DND-41 (cell line): ENCODE data around the gene BTN2A1.
"Not testable (repeated sequence)": the region's sequence is repeated elsewhere in the genome, so short reads cannot be mapped to it uniquely, and the experiment has no call there.

ENCODE experiments used
- ATAC-seq: fragments of 200-7000 bp; cut with Tn5 transposase; 3 replicates; pipeline ENCODE4 v1.9.1; 2021; ENCODE audit warnings: low read depth; ENCODE audit not compliant: insufficient read depth
- DNase-seq: peaks from one replicate; pipeline ENCODE4 v3.0.0-alpha.2; 2020
- H2AFZ ChIP-seq: 2 replicates; pipeline ENCODE4 v1.6.0; 2012; ENCODE audit warnings: low read depth, low read length
- H3K27ac ChIP-seq: 2 replicates; pipeline ENCODE4 v1.5.1; 2012; ENCODE audit warnings: low read length, inconsistent platforms
- H3K27me3 ChIP-seq: fragments of 200-600 bp; sonication (generic); 2 replicates; pipeline ENCODE4 v1.6.0; 2012; ENCODE audit warnings: low read length, mild to moderate bottlenecking, inconsistent platforms; ENCODE audit not compliant: insufficient read depth, poor library complexity
- H3K36me3 ChIP-seq: 2 replicates; pipeline ENCODE4 v1.5.1; 2012; ENCODE audit warnings: low read length, inconsistent platforms; ENCODE audit not compliant: insufficient read depth
- H3K4me1 ChIP-seq: 2 replicates; pipeline ENCODE4 v1.5.1; 2012; ENCODE audit warnings: mild to moderate bottlenecking, low read length; ENCODE audit not compliant: insufficient read depth
- H3K4me2 ChIP-seq: 2 replicates; pipeline ENCODE4 v1.6.0; 2012; ENCODE audit warnings: mild to moderate bottlenecking, moderate library complexity, low read length, inconsistent platforms; ENCODE audit not compliant: insufficient read depth
- H3K4me3 ChIP-seq, 2 experiments: fragments of 200-600 bp in 1 of 2; shearing (Covaris generic) in 1 of 2; 2 replicates each; pipeline ENCODE4 v1.5.1; 2012 to 2016; ENCODE audit warnings: inconsistent platforms in 2 of 2, low read length in 2 of 2, mild to moderate bottlenecking in 2 of 2, low read depth in 1 of 2, moderate library complexity in 1 of 2
- H3K79me2 ChIP-seq: 2 replicates; pipeline ENCODE4 v1.6.0; 2012; ENCODE audit warnings: low read length, inconsistent platforms; ENCODE audit not compliant: insufficient read depth
- H3K9ac ChIP-seq: 2 replicates; pipeline ENCODE4 v1.6.0; 2012; ENCODE audit warnings: low read depth, mild to moderate bottlenecking, inconsistent platforms, low read length, moderate library complexity
- H3K9me3 ChIP-seq: 2 replicates; pipeline ENCODE4 v1.5.1; 2012; ENCODE audit warnings: low read length, moderate library complexity, mild to moderate bottlenecking, inconsistent platforms; ENCODE audit not compliant: insufficient read depth, severe bottlenecking
- H4K20me1 ChIP-seq: 2 replicates; pipeline ENCODE4 v1.6.0; 2012; ENCODE audit warnings: low read length; ENCODE audit not compliant: insufficient read depth
- CTCF ChIP-seq: IDR thresholded peaks from 2 replicates; pipeline ENCODE4 v1.5.1; 2012; ENCODE audit warnings: borderline replicate concordance, low read length, moderate library complexity, mild to moderate bottlenecking; ENCODE audit not compliant: poor library complexity, severe bottlenecking; ENCODE audit errors: extremely low read depth
- EZH2 ChIP-seq: IDR thresholded peaks from 3 replicates; pipeline ENCODE4 v1.6.1; 2012; ENCODE audit warnings: borderline replicate concordance, low read depth, mild to moderate bottlenecking, moderate library complexity, low read length, inconsistent platforms; ENCODE audit not compliant: severe bottlenecking

BTN2A1 gene

DNA sequence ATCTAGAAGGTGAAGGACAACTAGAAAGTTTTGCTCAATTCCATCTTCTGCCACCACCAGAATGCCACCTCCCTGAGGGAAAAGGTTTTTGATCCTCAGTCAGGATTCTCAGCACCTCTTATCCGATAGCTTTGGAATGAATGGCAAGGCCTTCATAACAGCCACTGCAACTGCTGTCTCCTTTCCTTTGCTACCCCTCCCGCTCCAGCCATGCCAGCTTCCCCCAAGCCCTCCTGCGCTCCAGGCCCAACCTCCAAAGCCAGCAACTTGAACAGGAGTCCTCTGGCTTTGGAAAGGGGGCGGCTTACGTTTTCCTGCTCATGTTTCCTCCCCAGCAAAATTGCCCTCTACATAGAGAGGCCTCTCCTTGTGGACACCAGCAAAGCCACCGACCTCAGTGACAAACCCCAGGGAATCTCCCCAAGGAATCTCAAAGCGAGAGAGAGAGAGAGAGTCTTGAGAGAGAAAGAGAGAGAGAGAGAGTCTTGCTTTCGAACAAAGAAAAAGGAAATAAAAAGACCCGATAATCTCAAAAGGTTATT, 420 bp upstream of the BTN2A1 start:
- H3K4me3 ChIP-seq: peak overlapping the region; percentile 81 to 92
- DNase-seq (no peak), ATAC-seq (peak; percentile 51)
- no peak for TF ChIP-seq CTCF
- TF ChIP-seq EZH2: no peak
- peak overlapping the region; percentile 86 for H3K9ac ChIP-seq
- no peaks in the 10 kb centered on the region for H3K27me3 ChIP-seq
- H3K4me1 ChIP-seq: peaks cover 43% of the 10 kb centered on the region
- H3K4me2 ChIP-seq: peak overlapping the region; percentile 91
- no peaks in the 10 kb centered on the region for H3K9me3 ChIP-seq
- peak overlapping the region; percentile 96 for H3K27ac ChIP-seq
- peaks cover 9% of the 10 kb centered on the region for H4K20me1 ChIP-seq
- peaks cover 43% of the 10 kb centered on the region for H3K79me2 ChIP-seq
- H2AFZ ChIP-seq: peak overlapping the region; percentile 92
- peaks cover 34% of the 10 kb centered on the region for H3K36me3 ChIP-seq

GRCh38 chr6:26459023-26459810, 1.5 kb downstream of the BTN2A1 start:
- Histone ChIP-seq H3K4me1 (peaks cover 43% of the 10 kb centered on the region), H3K4me3 (peak overlapping the region in 1 of 2 experiments; percentile 81; a peak in 2 of 4 replicates), H3K9ac (peak overlapping the region; percentile 86), H3K27ac (peak overlapping the region; percentile 40; the same call in 1 of the 2 replicates), H3K4me2 (peak overlapping the region; percentile 91), H4K20me1 (peaks cover 9% of the 10 kb centered on the region), H3K27me3 (no peaks in the 10 kb centered on the region), H3K79me2 (peaks cover 51% of the 10 kb centered on the region), H3K9me3 (no peaks in the 10 kb centered on the region), H3K36me3 (peaks cover 53% of the 10 kb centered on the region), H2AFZ (no peak overlapping the region)
- ATAC-seq (no peak), DNase-seq (no peak)
- no peak for TF ChIP-seq EZH2
- TF ChIP-seq CTCF: no peak

GRCh38 chr6:26461353-26461752, 3.6 kb downstream of the BTN2A1 start:
- not testable (repeated sequence) for H3K9me3 ChIP-seq, H3K27me3 ChIP-seq, ATAC-seq, H2AFZ ChIP-seq, H3K9ac ChIP-seq, H3K27ac ChIP-seq, DNase-seq, H4K20me1 ChIP-seq
- Histone ChIP-seq H3K4me3 (peak overlapping the region in 1 of 2 experiments; percentile 33; a peak in 2 of 4 replicates), H3K79me2 (peaks cover 51% of the 10 kb centered on the region), H3K4me2 (peak overlapping the region; percentile 91; the same call in 1 of the 2 replicates), H3K4me1 (peaks cover 43% of the 10 kb centered on the region), H3K36me3 (peaks cover 74% of the 10 kb centered on the region)

GRCh38 chr6:26464014-26464413, 6.3 kb downstream of the BTN2A1 start:
- H3K36me3 ChIP-seq: peaks cover 99% of the 10 kb centered on the region
- no peak for TF ChIP-seq EZH2
- no peak for TF ChIP-seq CTCF

More at GRCh38 chr6:26464014-26464413, 6.3 kb downstream of the BTN2A1 start:
- H3K79me2 ChIP-seq: peaks cover 38% of the 10 kb centered on the region
- H4K20me1 ChIP-seq: peaks cover 8% of the 10 kb centered on the region
- no peak overlapping the region for H3K27ac ChIP-seq
- H3K4me2 ChIP-seq: no peak overlapping the region
- ATAC-seq: no peak
- H3K4me3 ChIP-seq: no peak overlapping the region
- no peak overlapping the region for H3K9ac ChIP-seq
- H3K4me1 ChIP-seq: peaks cover 26% of the 10 kb centered on the region
- H3K9me3 ChIP-seq: no peaks in the 10 kb centered on the region
- no peaks in the 10 kb centered on the region for H3K27me3 ChIP-seq
- no peak overlapping the region for H2AFZ ChIP-seq
- no peak for DNase-seq
